ENCODE data around the gene SMOC1.

DNA sequence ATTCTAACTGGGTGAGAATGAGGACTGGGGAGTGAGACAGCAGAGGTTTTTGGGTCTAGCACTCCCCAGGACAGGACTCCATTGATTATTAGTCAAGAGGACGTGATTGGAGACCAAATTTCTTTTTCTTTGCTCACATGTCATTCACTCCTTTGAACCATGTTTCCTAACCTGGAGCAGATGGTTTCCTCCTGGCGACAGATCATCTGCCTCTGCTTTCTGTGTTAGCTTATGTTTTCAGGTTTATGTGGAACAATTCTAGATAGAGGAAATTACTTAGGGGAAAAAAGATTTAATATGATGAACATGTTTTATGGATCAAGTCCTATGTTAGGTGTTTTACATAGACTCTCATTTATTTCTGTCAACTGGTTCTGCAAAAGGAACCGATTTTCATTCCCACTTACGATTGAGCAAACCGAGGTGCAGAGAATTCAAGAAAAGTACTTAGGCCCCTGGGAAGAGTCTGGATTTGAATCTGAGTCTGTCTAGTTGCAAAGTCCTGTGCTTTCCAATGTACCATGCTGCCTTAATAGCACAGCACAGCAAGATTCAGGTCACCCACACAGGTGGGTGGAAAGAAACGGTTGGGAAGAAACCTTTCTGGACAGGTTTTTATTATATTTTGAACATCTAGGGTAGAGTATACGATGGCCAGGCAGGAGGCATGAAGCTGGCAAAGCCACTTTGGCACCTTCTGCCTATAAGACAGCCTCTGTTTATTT is 30.8 kb downstream of the SMOC1 start:
- TF ChIP-seq, protein P1, sequence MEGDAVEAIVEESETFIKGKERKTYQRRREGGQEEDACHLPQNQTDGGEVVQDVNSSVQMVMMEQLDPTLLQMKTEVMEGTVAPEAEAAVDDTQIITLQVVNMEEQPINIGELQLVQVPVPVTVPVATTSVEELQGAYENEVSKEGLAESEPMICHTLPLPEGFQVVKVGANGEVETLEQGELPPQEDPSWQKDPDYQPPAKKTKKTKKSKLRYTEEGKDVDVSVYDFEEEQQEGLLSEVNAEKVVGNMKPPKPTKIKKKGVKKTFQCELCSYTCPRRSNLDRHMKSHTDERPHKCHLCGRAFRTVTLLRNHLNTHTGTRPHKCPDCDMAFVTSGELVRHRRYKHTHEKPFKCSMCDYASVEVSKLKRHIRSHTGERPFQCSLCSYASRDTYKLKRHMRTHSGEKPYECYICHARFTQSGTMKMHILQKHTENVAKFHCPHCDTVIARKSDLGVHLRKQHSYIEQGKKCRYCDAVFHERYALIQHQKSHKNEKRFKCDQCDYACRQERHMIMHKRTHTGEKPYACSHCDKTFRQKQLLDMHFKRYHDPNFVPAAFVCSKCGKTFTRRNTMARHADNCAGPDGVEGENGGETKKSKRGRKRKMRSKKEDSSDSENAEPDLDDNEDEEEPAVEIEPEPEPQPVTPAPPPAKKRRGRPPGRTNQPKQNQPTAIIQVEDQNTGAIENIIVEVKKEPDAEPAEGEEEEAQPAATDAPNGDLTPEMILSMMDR (IDR thresholded peaks at IDR 0.05; ENCODE audit: borderline replicate concordance, extremely low read depth, low read length, poor library complexity, severe bottlenecking), result no peak
- TF ChIP-seq EZH2 (IDR thresholded peaks at IDR 0.05; ENCODE audit: borderline replicate concordance, low read depth, low read length, severe bottlenecking), result no peak
